Testis (tissue), 2 donors: ENCODE data around the gene CT47C1.

Experiments
- CTCF ChIP-seq, 3 experiments: fragments of 450-650 bp in 2 of 3; fragments of 200-600 bp in 1 of 3; sonication (generic) in 1 of 3; IDR thresholded peaks; one replicate each; pipeline ENCODE4 v1.5.1; 2016 to 2019; ENCODE audit warnings: antibody characterized with exemption in 3 of 3, mild to moderate bottlenecking in 2 of 3, moderate library complexity in 1 of 3
- POLR2A ChIP-seq: fragments of 450-650 bp; IDR thresholded peaks from one replicate; pipeline ENCODE4 v1.6.1; 2017; ENCODE audit warnings: antibody characterized with exemption, mild to moderate bottlenecking, moderate library complexity

GRCh38 chrX:119101168-119101567 is 28.4 kb downstream of the CT47C1 start:
- TF ChIP-seq CTCF (IDR thresholded peaks at IDR 0.05) = no peak
- TF ChIP-seq POLR2A = no peak
